Aorta (tissue), 5 donors: ENCODE measurements around the gene MFGE8. TPM values are rescaled to one million over a fixed set of nuclear protein-coding genes. Genes with fewer than 3 reads are reported as not detected.

Source experiments
- ATAC-seq: fragments of 200-7000 bp; cut with Tn5 transposase; one replicate; pipeline ENCODE4 v1.9.1; 2022; ENCODE audit warnings: moderate library complexity; ENCODE audit not compliant: low FRiP score
- DNase-seq, 2 donors: peaks; one replicate each; pipeline ENCODE4 v3.0.0-alpha.2; 2020
- H3K27ac ChIP-seq, 2 donors: one replicate each; pipeline ENCODE4 v1.5.1; 2013; ENCODE audit warnings: low read length in 2 of 2, mild to moderate bottlenecking in 2 of 2, moderate library complexity in 2 of 2, control low read depth in 1 of 2, inconsistent platforms in 1 of 2, low read depth in 1 of 2
- H3K27me3 ChIP-seq, 2 donors: one replicate each; pipeline ENCODE4 v1.6.1; 2013; ENCODE audit warnings: control low read depth in 1 of 2, low read length in 1 of 2, mild to moderate bottlenecking in 1 of 2, moderate library complexity in 1 of 2; ENCODE audit not compliant: insufficient read depth in 2 of 2, control insufficient read depth in 1 of 2
- H3K36me3 ChIP-seq, 2 donors: one replicate each; pipeline ENCODE4 v1.6.1; 2013; ENCODE audit warnings: control low read depth in 1 of 2, low read length in 1 of 2, mild to moderate bottlenecking in 1 of 2; ENCODE audit not compliant: insufficient read depth in 2 of 2, control insufficient read depth in 1 of 2
- H3K4me1 ChIP-seq, 2 donors: one replicate each; pipeline ENCODE4 v1.6.1; 2013; ENCODE audit warnings: low read length in 2 of 2, control low read depth in 1 of 2, mild to moderate bottlenecking in 1 of 2, moderate library complexity in 1 of 2; ENCODE audit not compliant: insufficient read depth in 2 of 2, control insufficient read depth in 1 of 2
- H3K4me3 ChIP-seq, 2 donors: one replicate each; pipeline ENCODE4 v1.5.1; 2013; ENCODE audit warnings: low read length in 2 of 2, control low read depth in 1 of 2, mild to moderate bottlenecking in 1 of 2
- H3K9me3 ChIP-seq: one replicate; pipeline ENCODE4 v1.6.1; 2013; ENCODE audit warnings: mild to moderate bottlenecking, low read length; ENCODE audit not compliant: control insufficient read depth
- WGBS, 2 donors: extraction: QIAGEN DNeasy Blood & Tissue Kit; methylation state at CpG; one replicate each; pipeline ENCODE4 v1.1.7; 2013; 5-methylcytosine and 5-hydroxymethylcytosine counted together
- intact Hi-C, 2 donors: fragments of 100-400 bp; cut with DNase I; formaldehyde crosslinking; loops; one replicate each; pipeline versions ENCODE4 v1.14.2 to v1.15.0; 2022
- polyA plus RNA-seq, 2 donors: library from polyadenylated mRNA; stranded (reverse); fragments of 200-250 nt; gene quantifications; one replicate each; pipeline ENCODE4 v1.2.3, GENCODE V29; 2013
- total RNA-seq, 2 donors: library from RNA; stranded (reverse); fragmentation: NEBNext Ultra II Directional; extraction: Animal tissue kit (Norgen Biotek cat#: 25700); gene quantifications; one replicate each; pipeline ENCODE4 v1.2.1, GENCODE V29; 2021
- donor health status: healthy with polysubstance abuse.
- donor health status: Bipolar disorder and iron deficiency.
- donor health status: DM: no; HTN: no; CAD: no.
- donor health status: DM: no; HTN: no; CAD: no.
- donor health status: DM: yes; HTN: yes; CAD: no.

MFGE8 gene
- total and polyA plus RNA-seq, 4 donors = 1,008 to 2,529 (median 1,895) TPM

DNA sequence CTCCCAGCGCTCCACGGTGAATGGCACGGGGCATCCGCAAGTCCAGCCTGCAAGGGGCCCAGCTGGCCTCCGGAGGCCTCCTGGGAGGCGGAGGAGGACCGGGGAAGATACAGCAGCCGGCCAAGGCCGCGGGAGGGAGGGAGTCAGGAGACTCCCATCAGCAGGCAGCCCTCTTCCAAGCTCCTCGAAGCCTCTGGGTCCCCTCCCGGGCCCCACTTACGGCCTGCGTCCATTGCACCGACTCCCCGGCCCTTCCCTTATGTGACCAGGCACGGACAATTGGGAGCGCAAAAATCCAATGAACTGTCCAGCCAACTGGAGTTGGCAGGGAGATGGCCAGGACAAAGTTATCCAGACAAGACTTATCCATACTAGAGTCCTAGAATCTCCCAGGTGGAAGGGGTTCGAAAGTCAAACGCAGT, 668 bp downstream of the MFGE8 start:
- DNase-seq (peak in 1 of 2 donors; percentile 60), ATAC-seq (peak; percentile 47)
- Histone ChIP-seq H3K4me3 (peak overlapping the region; percentile 81 to 86), H3K4me1 (no peaks in the 10 kb centered on the region), H3K36me3 (peaks cover 0 to 7% of the 10 kb centered on the region in 2 donors), H3K27ac (peak overlapping the region; percentile 80 to 93), H3K9me3 (no peaks in the 10 kb centered on the region), H3K27me3 (no peaks in the 10 kb centered on the region)
- WGBS, 2 donors = 0 to 4% methylated on average over 19 to 20 of the region's 20 CpGs
- intact Hi-C loops = loop anchor here (2.0 to 5.0 kb wide), 4 partner anchors 40 to 260 kb away; no protein-coding TSS in a partner anchor

- Histone ChIP-seq H3K4me3 (peak overlapping the region; percentile 81 to 86), H3K36me3 (peaks cover 0 to 7% of the 10 kb centered on the region in 2 donors), H3K27me3 (no peaks in the 10 kb centered on the region), H3K27ac (peak overlapping the region; percentile 80 to 93), H3K4me1 (no peaks in the 10 kb centered on the region), H3K9me3 (no peaks in the 10 kb centered on the region)
- ATAC-seq (peak; percentile 15), DNase-seq (peak in 1 of 2 donors; percentile 62)
- intact Hi-C loops = loop anchor here (2.0 to 5.0 kb wide), 4 partner anchors 41 to 261 kb away; no protein-coding TSS in a partner anchor
- 11 to 15% methylated on average over 5 of the region's 5 CpGs for WGBS, 2 donors
Observed at GRCh38 chr15:88911766-88912118, 1.4 kb downstream of the MFGE8 start.

- peak in 1 of 2 donors; percentile 48 for DNase-seq
- WGBS, 2 donors = 57% methylated on average over 12 of the region's 12 CpGs
- Histone ChIP-seq H3K9me3 (no peaks in the 10 kb centered on the region), H3K27ac (peak overlapping the region in 1 of 2 donors; percentile 53), H3K4me1 (peaks cover 0 to 2% of the 10 kb centered on the region in 2 donors), H3K36me3 (peaks cover 0 to 7% of the 10 kb centered on the region in 2 donors), H3K27me3 (no peaks in the 10 kb centered on the region), H3K4me3 (peak overlapping the region; percentile 7 to 81)
- intact Hi-C loops = loop anchor here (5.0 kb wide), 3 partner anchors 42 to 262 kb away; no protein-coding TSS in a partner anchor
- ATAC-seq = no peak
Observed at GRCh38 chr15:88909956-88910831, 3.0 kb downstream of the MFGE8 start.

DNA sequence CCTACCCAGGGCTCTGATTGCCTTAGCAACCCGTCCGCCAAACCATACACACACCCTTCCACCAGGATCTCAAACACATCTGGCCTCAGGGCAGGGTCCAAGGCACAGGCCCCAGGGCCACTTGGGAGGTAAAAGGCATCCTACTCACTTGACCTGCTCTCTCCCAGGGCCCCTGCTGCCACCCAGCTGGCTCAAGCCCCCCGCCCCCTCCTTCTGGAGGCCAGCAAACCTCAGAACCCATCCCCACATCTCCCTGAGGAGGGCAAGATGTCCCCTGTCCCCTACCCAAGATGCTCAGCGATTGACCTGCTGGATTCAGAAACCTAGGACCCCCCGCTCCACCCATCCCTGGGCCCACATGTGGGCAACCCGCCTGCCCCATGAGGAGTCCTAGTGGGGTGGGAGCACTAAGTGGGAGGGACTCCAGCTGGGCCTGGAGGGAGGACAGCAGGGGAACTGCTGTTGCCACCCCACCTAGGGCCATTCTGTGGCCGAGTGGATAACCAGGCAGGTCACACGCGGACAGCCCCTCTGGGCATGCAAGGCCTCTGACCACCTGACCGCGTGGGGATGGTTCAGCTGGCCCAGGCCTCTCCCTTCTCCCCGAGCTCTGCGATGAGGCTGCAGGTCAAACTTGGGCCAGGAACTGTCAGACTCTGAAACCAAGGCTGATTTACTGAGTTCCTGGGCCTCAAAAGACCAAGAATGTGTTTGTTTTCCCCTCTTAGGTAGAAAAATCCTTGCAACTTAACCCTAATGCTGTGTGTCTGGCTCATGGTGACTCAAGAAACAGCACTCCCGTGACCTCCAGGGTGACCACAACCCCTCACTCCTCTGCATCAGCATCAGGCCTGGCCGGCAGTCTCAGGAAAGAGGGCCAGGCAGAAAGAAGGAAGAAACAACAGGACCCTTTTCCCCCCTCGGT, 4.2 kb downstream of the MFGE8 start:
- H3K27me3 ChIP-seq = no peaks in the 10 kb centered on the region
- no peaks in the 10 kb centered on the region for H3K9me3 ChIP-seq
- WGBS, 2 donors = 51 to 59% methylated on average over 16 of the region's 16 CpGs
- H3K4me1 ChIP-seq = peaks cover 0 to 2% of the 10 kb centered on the region in 2 donors
- H3K4me3 ChIP-seq = peak overlapping the region in 1 of 2 donors; percentile 29
- DNase-seq (no peak), ATAC-seq (no peak)
- peaks cover 0 to 10% of the 10 kb centered on the region in 2 donors for H3K36me3 ChIP-seq
- intact Hi-C loops = no loop called here
- peak overlapping the region in 1 of 2 donors; percentile 53 for H3K27ac ChIP-seq

- H3K4me3 ChIP-seq = no peak overlapping the region
- peaks cover 0 to 10% of the 10 kb centered on the region in 2 donors for H3K36me3 ChIP-seq
- no peak for DNase-seq
- no peak overlapping the region for H3K27ac ChIP-seq
- no peaks in the 10 kb centered on the region for H3K9me3 ChIP-seq
- no peak for ATAC-seq
- H3K4me1 ChIP-seq = peaks cover 0 to 2% of the 10 kb centered on the region in 2 donors
- H3K27me3 ChIP-seq = no peaks in the 10 kb centered on the region
- intact Hi-C loops = no loop called here
- 80 to 81% methylated on average over 12 of the region's 12 CpGs for WGBS, 2 donors
Observed at GRCh38 chr15:88908123-88908522, 5.1 kb downstream of the MFGE8 start.

GRCh38 chr15:88907111-88907510, 6.1 kb downstream of the MFGE8 start:
- H3K27me3 ChIP-seq = no peaks in the 10 kb centered on the region
- intact Hi-C loops = no loop called here
- WGBS, 2 donors = 56 to 64% methylated on average over 14 of the region's 14 CpGs
- H3K9me3 ChIP-seq = no peaks in the 10 kb centered on the region
- no peak for DNase-seq
- peaks cover 0 to 2% of the 10 kb centered on the region in 2 donors for H3K4me1 ChIP-seq
- no peak for ATAC-seq
- H3K36me3 ChIP-seq = peaks cover 0 to 11% of the 10 kb centered on the region in 2 donors
- H3K4me3 ChIP-seq = no peak overlapping the region
- H3K27ac ChIP-seq = peak overlapping the region in 1 of 2 donors; percentile 23

DNA sequence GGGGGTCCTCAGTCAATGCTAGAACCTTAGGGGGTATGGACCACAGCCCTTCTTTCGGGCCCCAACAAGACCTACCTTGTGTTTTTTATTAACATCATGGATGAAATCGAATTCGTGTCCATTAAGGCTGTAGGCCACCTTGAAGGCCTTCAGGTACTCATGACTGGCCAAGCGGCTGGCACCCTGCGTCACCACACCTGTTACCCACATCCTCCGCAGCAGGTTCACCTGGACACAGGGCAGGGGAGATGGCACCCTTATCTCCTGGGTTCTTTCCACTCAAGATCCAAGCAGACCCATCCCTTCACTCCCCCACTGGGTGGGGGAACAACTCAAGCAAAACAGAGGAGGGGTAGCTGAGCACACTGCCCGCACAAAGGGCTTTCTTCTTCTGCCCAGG, 6.6 kb downstream of the MFGE8 start:
- Histone ChIP-seq H3K27me3 (no peaks in the 10 kb centered on the region), H3K27ac (peak overlapping the region in 1 of 2 donors; percentile 7), H3K4me1 (peaks cover 0 to 2% of the 10 kb centered on the region in 2 donors), H3K9me3 (no peaks in the 10 kb centered on the region), H3K36me3 (peaks cover 0 to 11% of the 10 kb centered on the region in 2 donors), H3K4me3 (no peak overlapping the region)
- intact Hi-C loops = no loop called here
- no peak for DNase-seq
- WGBS, 2 donors = 93 to 96% methylated on average over 7 of the region's 7 CpGs
- ATAC-seq = no peak

- H3K27ac ChIP-seq = no peak overlapping the region
- peaks cover 0 to 11% of the 10 kb centered on the region in 2 donors for H3K36me3 ChIP-seq
- intact Hi-C loops = no loop called here
- H3K9me3 ChIP-seq = no peaks in the 10 kb centered on the region
- H3K4me3 ChIP-seq = no peak overlapping the region
- ATAC-seq (no peak), DNase-seq (no peak)
- no peaks in the 10 kb centered on the region for H3K27me3 ChIP-seq
- H3K4me1 ChIP-seq = peaks cover 0 to 2% of the 10 kb centered on the region in 2 donors
- WGBS, 2 donors = 99 to 100% methylated on average over 1 of the region's 1 CpG
Observed at GRCh38 chr15:88906130-88906529, 7.0 kb downstream of the MFGE8 start.
